ENCODE data around the gene B4GALNT3.
"Not testable (repeated sequence)": the region's sequence is repeated elsewhere in the genome, so short reads cannot be mapped to it uniquely, and the experiment has no call there.

DNA sequence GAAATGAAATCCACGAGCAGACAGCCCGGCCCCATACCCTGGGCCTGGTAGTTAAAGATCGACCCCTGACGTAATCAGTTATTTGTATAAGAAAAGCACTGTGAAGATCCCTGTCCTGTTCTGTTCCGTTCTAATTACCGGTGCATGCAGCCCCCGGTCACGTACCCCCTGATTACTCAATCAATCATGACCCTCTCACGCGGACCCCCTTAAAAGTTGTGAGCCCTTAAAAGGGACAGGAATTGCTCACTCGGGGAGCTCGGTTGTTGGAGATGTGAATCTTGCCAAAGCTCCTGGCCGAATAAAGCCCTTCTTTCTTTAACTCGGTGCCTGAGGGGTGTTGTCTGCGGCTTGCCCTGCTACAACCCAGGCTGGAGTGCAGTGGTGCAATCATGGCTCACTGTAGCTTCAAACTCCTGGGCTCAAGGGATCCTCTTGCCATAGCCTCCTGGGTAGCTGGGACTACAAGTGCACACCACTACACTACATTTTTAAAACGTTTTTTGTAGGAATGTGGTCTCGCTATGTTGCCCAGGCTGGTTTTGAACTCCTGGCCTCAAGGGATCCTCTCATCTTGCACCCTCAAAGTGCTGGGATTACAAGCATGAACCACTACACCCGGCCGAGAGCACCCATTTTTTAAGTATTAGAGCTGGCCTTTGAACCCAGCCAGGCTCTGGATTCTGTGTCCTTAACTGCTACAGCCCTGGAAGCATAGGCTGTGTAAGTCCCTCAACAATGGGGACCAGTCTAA lies 118.4 kb downstream of the B4GALNT3 start:
- TF ChIP-seq CTCF, POLR2AphosphoS5 (IDR thresholded peaks at IDR 0.05): not testable (repeated sequence)
